Neural crest cell (in vitro differentiated cells): ENCODE results near the gene CSRNP3. TPM values are rescaled to one million over a fixed set of nuclear protein-coding genes. Genes with fewer than 3 reads are reported as not detected.
"Not testable (repeated sequence)": the region's sequence is repeated elsewhere in the genome, so short reads cannot be mapped to it uniquely, and the experiment has no call there.

Source experiments
- DNase-seq: peaks from one replicate; pipeline ENCODE4 v3.0.0; 2021; ENCODE audit warnings: low read depth, mixed read lengths, low spot score
- H3K27ac Mint-ChIP-seq: one replicate; pipeline ENCODE4 v1.8.0; 2021; ENCODE audit warnings: mild to moderate bottlenecking, mixed read lengths; ENCODE audit not compliant: unreplicated experiment
- H3K27me3 Mint-ChIP-seq: 2 replicates; pipeline ENCODE4 v1.8.0; 2021; ENCODE audit warnings: low read depth, mild to moderate bottlenecking, mixed read lengths
- H3K36me3 Mint-ChIP-seq: 2 replicates; pipeline ENCODE4 v1.8.0; 2021; ENCODE audit warnings: low read depth, mild to moderate bottlenecking, mixed read lengths
- H3K4me1 Mint-ChIP-seq: 2 replicates; pipeline ENCODE4 v1.8.0; 2021; ENCODE audit warnings: mixed read lengths
- H3K4me3 Mint-ChIP-seq: one replicate; pipeline ENCODE4 v1.8.0; 2021; ENCODE audit warnings: mild to moderate bottlenecking, mixed read lengths
- H3K9me3 Mint-ChIP-seq: 2 replicates; pipeline ENCODE4 v1.8.0; 2021; ENCODE audit warnings: mixed read lengths
- CTCF ChIP-seq: fragments of 200-600 bp; sonication (generic); conservative IDR thresholded peaks from 2 replicates; pipeline ENCODE4 v1.5.0; 2021; ENCODE audit warnings: antibody characterized with exemption, mild to moderate bottlenecking
- total RNA-seq: library from RNA; stranded (reverse); gene quantifications from 2 replicates; pipeline ENCODE4 v1.2.1, GENCODE V29; 2021

CSRNP3 gene
- total RNA-seq, 1 donor from 2014 or later: 28.4 TPM

DNA sequence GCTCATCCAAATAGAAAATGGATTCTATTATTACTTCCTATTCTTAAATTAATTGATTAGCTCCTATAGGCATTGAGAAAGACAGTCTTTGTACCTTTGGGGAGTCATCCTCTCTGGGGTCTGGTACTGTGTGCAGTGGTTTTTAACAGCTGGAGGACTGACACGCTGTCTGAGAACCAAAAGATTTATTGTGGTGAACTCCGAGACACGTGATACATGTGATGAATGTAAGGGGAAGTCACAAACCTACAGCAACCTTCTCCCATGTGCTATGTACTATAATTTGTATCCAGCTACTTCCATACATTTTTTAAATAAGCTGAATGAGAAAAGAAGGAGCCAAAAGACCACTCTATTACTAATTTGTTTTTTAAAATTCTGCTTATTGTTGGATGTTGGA is 190.9 kb downstream of the CSRNP3 start:
- H3K9me3 Mint-ChIP-seq: no peaks in the 10 kb centered on the region
- no peak for DNase-seq
- no peaks in the 10 kb centered on the region for H3K27me3 Mint-ChIP-seq
- no peak overlapping the region for H3K4me3 Mint-ChIP-seq
- no peaks in the 10 kb centered on the region for H3K4me1 Mint-ChIP-seq
- H3K36me3 Mint-ChIP-seq: peaks cover 38% of the 10 kb centered on the region
- no peak overlapping the region for H3K27ac Mint-ChIP-seq
- TF ChIP-seq CTCF: no peak

- no peak overlapping the region for H3K27ac Mint-ChIP-seq
- no peak overlapping the region for H3K4me3 Mint-ChIP-seq
- TF ChIP-seq CTCF: no peak
- H3K4me1 Mint-ChIP-seq: no peaks in the 10 kb centered on the region
- no peak for DNase-seq
- H3K27me3 Mint-ChIP-seq: no peaks in the 10 kb centered on the region
- H3K36me3 Mint-ChIP-seq: peaks cover 29% of the 10 kb centered on the region
- no peaks in the 10 kb centered on the region for H3K9me3 Mint-ChIP-seq
Measured at GRCh38 chr2:165662720-165663119, 193.2 kb downstream of the CSRNP3 start.

GRCh38 chr2:165665614-165666013 is 196.1 kb downstream of the CSRNP3 start:
- H3K36me3 Mint-ChIP-seq: peaks cover 17% of the 10 kb centered on the region
- DNase-seq: no peak
- TF ChIP-seq CTCF: no peak
- H3K9me3 Mint-ChIP-seq: no peaks in the 10 kb centered on the region
- H3K27me3 Mint-ChIP-seq: no peaks in the 10 kb centered on the region
- H3K4me3 Mint-ChIP-seq: no peak overlapping the region
- no peak overlapping the region for H3K27ac Mint-ChIP-seq
- no peaks in the 10 kb centered on the region for H3K4me1 Mint-ChIP-seq

- H3K27ac Mint-ChIP-seq, H3K27me3 Mint-ChIP-seq: not testable (repeated sequence)
- H3K36me3 Mint-ChIP-seq: peaks cover 21% of the 10 kb centered on the region
Measured at GRCh38 chr2:165666073-165666472, 196.6 kb downstream of the CSRNP3 start.

DNA sequence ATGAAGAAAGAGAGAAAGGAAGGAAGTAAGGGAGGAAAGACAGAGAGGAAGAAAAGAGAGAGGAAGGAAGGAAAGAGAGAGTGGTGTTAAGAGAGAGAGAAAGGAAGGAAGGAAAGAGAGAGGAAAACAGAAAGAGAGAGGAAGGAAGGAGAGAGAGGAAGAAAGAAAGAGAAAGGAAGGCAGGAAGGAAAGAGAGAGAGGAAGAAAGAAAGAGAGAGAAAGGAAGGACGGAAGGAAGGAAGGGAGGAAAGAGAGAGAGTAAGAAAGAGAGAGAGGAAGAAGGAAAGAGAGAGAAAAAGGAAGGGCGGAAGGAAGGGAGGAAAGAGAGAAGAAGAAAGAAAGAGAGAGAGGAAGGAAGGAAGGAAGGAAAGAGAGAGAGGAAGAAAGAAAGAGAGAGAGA is 197.1 kb downstream of the CSRNP3 start:
- Mint-ChIP-seq H3K4me3 (no peak overlapping the region), H3K36me3 (peaks cover 21% of the 10 kb centered on the region)
- TF ChIP-seq CTCF: no peak

More at GRCh38 chr2:165666073-165666472, 196.6 kb downstream of the CSRNP3 start:
- H3K4me1 Mint-ChIP-seq, H3K4me3 Mint-ChIP-seq, H3K9me3 Mint-ChIP-seq, DNase-seq: not testable (repeated sequence)

GRCh38 chr2:165667375-165667774 is 197.9 kb downstream of the CSRNP3 start:
- Mint-ChIP-seq H3K27ac (no peak overlapping the region), H3K9me3 (peaks cover 9% of the 10 kb centered on the region), H3K4me1 (no peaks in the 10 kb centered on the region), H3K36me3 (peaks cover 28% of the 10 kb centered on the region), H3K4me3 (no peak overlapping the region), H3K27me3 (no peaks in the 10 kb centered on the region)
- TF ChIP-seq CTCF: no peak
- no peak for DNase-seq

More for the DNA sequence above, 197.1 kb downstream of the CSRNP3 start:
- peaks cover 4% of the 10 kb centered on the region for H3K9me3 Mint-ChIP-seq
- H3K4me1 Mint-ChIP-seq: no peaks in the 10 kb centered on the region
- DNase-seq: no peak
- H3K27me3 Mint-ChIP-seq: no peaks in the 10 kb centered on the region
- no peak overlapping the region for H3K27ac Mint-ChIP-seq
